Measurements from ENCODE around the gene UNC50.

Gene UNC50

GRCh38 chr2:98606431-98606830, 2.0 kb upstream of the UNC50 start:
- Mint-ChIP-seq H3K4me3 (peak overlapping the region; percentile 85 to 95 (median 89)), H3K27me3 (ENCODE audit: low read depth) (no peaks in the 10 kb centered on the region), H3K9me3 (no peaks in the 10 kb centered on the region), H3K4me1 (peaks cover 54% of the 10 kb centered on the region), H3K27ac (peak overlapping the region in 1 of 3 experiments; percentile 35), H3K36me3 (ENCODE audit: low read depth) (peaks cover 29% of the 10 kb centered on the region)
- TF ChIP-seq CTCF (IDR thresholded peaks at IDR 0.05; ENCODE audit: unreplicated experiment in 3 of 3), result no peak

- peak overlapping the region; percentile 69 to 94 (median 90) for H3K27ac Mint-ChIP-seq
These were observed 1.3 kb upstream of the UNC50 start for GRCh38 chr2:98607104-98607503.

GRCh38 chr2:98607741-98608115, 661 bp upstream of the UNC50 start:
- Mint-ChIP-seq H3K9me3 (no peaks in the 10 kb centered on the region), H3K27ac (peak overlapping the region; percentile 90 to 94 (median 93)), H3K27me3 (ENCODE audit: low read depth) (no peaks in the 10 kb centered on the region), H3K4me1 (peaks cover 55% of the 10 kb centered on the region), H3K4me3 (peak overlapping the region; percentile 85 to 95 (median 89)), H3K36me3 (ENCODE audit: low read depth) (peaks cover 21% of the 10 kb centered on the region)
- TF ChIP-seq CTCF (IDR thresholded peaks at IDR 0.05; ENCODE audit: unreplicated experiment in 3 of 3), result no peak

More at GRCh38 chr2:98607104-98607503, 1.3 kb upstream of the UNC50 start:
- no peaks in the 10 kb centered on the region for H3K27me3 Mint-ChIP-seq (ENCODE audit: low read depth)
- H3K36me3 Mint-ChIP-seq (ENCODE audit: low read depth), result peaks cover 24% of the 10 kb centered on the region
- no peaks in the 10 kb centered on the region for H3K9me3 Mint-ChIP-seq
- no peak for TF ChIP-seq CTCF (IDR thresholded peaks at IDR 0.05; ENCODE audit: unreplicated experiment in 3 of 3)
- H3K4me1 Mint-ChIP-seq, result peaks cover 55% of the 10 kb centered on the region
- peak overlapping the region; percentile 85 to 95 (median 89) for H3K4me3 Mint-ChIP-seq

GRCh38 chr2:98608962-98609604, 694 bp downstream of the UNC50 start:
- Mint-ChIP-seq H3K4me1 (peaks cover 55% of the 10 kb centered on the region), H3K9me3 (no peaks in the 10 kb centered on the region), H3K36me3 (ENCODE audit: low read depth) (peaks cover 26% of the 10 kb centered on the region), H3K27me3 (ENCODE audit: low read depth) (no peaks in the 10 kb centered on the region), H3K27ac (peak overlapping the region; percentile 90 to 94 (median 93)), H3K4me3 (peak overlapping the region; percentile 85 to 95 (median 89))
- peak in 1 of 3 experiments; percentile 9 for TF ChIP-seq CTCF (IDR thresholded peaks at IDR 0.05; ENCODE audit: unreplicated experiment in 3 of 3)

GRCh38 chr2:98614024-98614739, 5.8 kb downstream of the UNC50 start:
- Mint-ChIP-seq H3K36me3 (ENCODE audit: low read depth) (peaks cover 58% of the 10 kb centered on the region), H3K4me3 (no peak overlapping the region), H3K4me1 (peaks cover 24% of the 10 kb centered on the region), H3K27me3 (ENCODE audit: low read depth) (no peaks in the 10 kb centered on the region), H3K27ac (no peak overlapping the region), H3K9me3 (no peaks in the 10 kb centered on the region)
- no peak for TF ChIP-seq CTCF (IDR thresholded peaks at IDR 0.05; ENCODE audit: unreplicated experiment in 3 of 3)
